ENCODE measurements around the gene ST14.

Gene ST14

DNA sequence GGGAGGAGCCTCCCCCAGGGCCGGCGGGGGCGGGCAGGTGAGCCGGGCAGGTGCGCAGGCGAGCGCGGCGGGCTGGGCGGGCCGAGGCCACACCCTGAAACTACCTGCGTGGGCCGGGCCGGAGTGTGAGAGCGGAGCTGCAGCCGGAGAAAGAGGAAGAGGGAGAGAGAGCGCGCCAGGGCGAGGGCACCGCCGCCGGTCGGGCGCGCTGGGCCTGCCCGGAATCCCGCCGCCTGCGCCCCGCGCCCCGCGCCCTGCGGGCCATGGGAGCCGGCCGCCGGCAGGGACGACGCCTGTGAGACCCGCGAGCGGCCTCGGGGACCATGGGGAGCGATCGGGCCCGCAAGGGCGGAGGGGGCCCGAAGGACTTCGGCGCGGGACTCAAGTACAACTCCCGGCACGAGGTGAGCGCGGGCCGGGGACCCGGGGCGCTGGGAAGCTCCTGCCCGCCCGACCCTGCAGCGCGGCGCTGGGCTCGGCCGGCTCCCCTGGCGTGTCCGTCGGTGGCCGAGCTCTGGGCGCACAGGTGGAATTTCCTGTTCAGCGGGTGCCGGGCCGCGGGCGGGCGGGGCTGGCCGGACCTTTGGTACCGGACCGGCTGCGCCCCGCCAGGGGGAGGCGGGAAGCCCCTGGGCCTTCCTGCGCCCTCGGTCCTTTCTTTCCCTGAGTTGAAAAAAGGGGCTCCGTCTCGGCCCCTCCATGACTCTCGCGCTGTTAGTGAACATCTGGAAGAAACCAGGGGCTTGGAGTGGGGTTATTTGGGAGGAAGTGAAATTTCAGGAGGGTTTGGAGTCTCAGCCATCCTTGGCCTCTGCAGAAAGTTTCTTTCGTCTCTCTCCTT lies at the start of gene ST14:
Gene ST14 (plus strand): TSS at position 126 of the 841 bp plus-strand sequence. CDS start 198 bp downstream, at position 324.
- H3K27me3 ChIP-seq (ENCODE audit: control insufficient read depth in 1 of 2, insufficient read depth in 2 of 2, low read length in 2 of 2): peaks cover 7 to 35% of the 10 kb centered on the region in 2 donors

DNA sequence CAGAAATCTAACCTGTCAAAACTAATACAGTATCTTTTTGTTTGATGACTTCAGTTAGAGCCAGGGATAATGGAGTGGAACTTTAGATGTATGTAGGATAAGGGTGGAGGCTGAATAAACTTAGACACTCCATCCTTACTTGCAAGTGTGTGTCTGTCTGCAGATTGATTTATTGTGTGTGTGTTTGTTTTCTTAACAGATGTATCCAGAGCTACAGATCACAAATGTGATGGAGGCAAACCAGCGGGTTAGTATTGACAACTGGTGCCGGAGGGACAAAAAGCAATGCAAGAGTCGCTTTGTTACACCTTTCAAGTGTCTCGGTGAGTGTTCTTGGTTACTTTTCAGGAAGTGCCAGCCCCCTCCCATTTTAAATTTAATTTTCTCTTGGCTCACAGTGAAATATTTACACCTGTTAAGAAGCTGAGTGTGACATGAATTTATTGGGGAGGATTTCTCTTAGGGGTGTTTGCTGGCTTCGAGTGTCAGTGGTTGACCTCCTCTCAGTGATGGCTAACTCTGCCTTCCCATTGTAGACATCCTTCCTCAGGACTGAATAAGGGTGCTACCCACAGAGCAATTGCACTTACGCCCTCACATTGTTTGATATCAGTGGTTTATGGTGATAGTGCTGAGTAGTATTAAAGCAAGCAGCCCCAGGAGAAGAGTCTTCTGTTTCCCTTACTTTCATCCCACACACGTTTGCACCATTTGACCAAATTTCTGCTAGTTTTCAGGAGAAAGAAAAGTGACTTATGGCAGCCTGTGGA lies 49.1 kb upstream of the ST14 start:
- H3K4me3 ChIP-seq (ENCODE audit: low read depth in 1 of 2, low read length in 2 of 2): no peak overlapping the region
- H3K9me3 ChIP-seq (ENCODE audit: low read length): no peaks in the 10 kb centered on the region
- no peak overlapping the region for H3K27ac ChIP-seq (ENCODE audit: low read depth, low read length)
- H3K27me3 ChIP-seq (ENCODE audit: control insufficient read depth in 1 of 2, insufficient read depth in 2 of 2, low read length in 2 of 2): no peaks in the 10 kb centered on the region
- no peak overlapping the region for H3K9ac ChIP-seq (ENCODE audit: low read length)
- H3K36me3 ChIP-seq (ENCODE audit: insufficient read depth, low read length): peaks cover 21% of the 10 kb centered on the region
- H3K4me1 ChIP-seq (ENCODE audit: insufficient read depth, low read length): peaks cover 4% of the 10 kb centered on the region

More for the DNA sequence above, at the start of gene ST14:
- H3K9ac ChIP-seq (ENCODE audit: low read length): no peak within 1 kb of the TSS
- H3K4me1 ChIP-seq (ENCODE audit: insufficient read depth, low read length): no peaks in the 10 kb centered on the region
- H3K36me3 ChIP-seq (ENCODE audit: insufficient read depth, low read length): no peaks in the 10 kb centered on the region
- no peak within 1 kb of the TSS for H3K27ac ChIP-seq (ENCODE audit: low read depth, low read length)
- no peaks in the 10 kb centered on the region for H3K9me3 ChIP-seq (ENCODE audit: low read length)
- H3K4me3 ChIP-seq (ENCODE audit: low read depth in 1 of 2, low read length in 2 of 2): peak within 1 kb of the TSS; percentile 14 to 21

DNA sequence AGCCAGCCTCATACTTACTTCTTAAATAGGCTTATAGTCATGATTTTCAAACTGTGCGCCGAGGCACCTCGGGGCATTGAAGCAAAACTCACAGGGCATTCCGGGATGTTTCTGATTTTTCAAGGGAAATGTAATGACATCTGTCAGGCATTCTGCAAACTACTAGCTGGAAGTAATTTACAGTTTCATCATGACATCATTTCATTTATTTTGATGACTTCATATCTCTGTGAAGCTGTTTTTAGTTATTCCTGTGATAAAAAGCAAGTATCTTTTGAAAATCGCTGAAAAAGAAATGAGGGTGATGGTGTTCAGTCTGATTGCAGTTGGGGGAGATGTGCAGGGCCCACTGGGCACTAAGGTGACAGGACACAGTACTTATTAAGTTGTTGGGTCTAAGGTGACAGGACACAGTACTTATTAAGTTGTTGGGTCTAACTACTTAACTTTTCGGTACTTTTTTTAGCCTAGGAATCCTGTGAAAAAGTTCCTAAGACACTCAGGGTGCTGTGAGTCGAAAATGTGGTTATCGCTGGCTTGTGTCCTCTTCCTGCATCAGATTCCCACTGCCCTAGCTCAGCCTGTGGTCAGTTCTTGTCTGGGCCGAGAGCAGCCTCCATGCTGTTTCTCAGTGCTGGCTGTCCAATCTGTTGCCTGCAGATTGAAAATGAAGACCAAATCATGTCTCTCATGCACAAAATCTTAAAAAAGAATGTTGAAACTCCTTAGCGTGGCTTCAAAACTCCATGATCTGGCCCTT lies 47.3 kb upstream of the ST14 start:
- no peak overlapping the region for H3K4me3 ChIP-seq (ENCODE audit: low read depth in 1 of 2, low read length in 2 of 2)
- H3K9me3 ChIP-seq (ENCODE audit: low read length): no peaks in the 10 kb centered on the region
- no peak overlapping the region for H3K9ac ChIP-seq (ENCODE audit: low read length)
- H3K36me3 ChIP-seq (ENCODE audit: insufficient read depth, low read length): peaks cover 17% of the 10 kb centered on the region
- no peak overlapping the region for H3K27ac ChIP-seq (ENCODE audit: low read depth, low read length)
- H3K4me1 ChIP-seq (ENCODE audit: insufficient read depth, low read length): peaks cover 6% of the 10 kb centered on the region
- H3K27me3 ChIP-seq (ENCODE audit: control insufficient read depth in 1 of 2, insufficient read depth in 2 of 2, low read length in 2 of 2): no peaks in the 10 kb centered on the region

DNA sequence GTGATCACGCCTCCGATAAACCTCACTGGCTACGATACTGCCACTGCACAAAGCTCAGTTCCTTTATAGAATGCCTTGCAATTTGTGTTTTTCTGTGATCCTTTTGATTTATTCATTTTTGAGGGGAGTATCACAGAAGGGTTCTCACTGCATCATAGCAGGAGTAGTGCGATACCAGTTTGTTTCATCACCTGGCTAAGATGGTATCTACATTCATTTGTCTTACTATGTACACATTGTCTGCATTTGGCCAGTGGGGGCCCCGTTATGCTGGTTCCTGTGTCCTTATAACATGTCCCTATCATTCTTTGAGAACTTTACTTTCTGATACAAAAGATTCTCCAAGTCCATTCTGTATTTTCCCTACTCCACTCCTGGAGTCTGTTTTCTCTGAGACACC lies 45.3 kb upstream of the ST14 start:
- peaks cover 6% of the 10 kb centered on the region for H3K4me1 ChIP-seq (ENCODE audit: insufficient read depth, low read length)
- no peaks in the 10 kb centered on the region for H3K27me3 ChIP-seq (ENCODE audit: control insufficient read depth in 1 of 2, insufficient read depth in 2 of 2, low read length in 2 of 2)
- H3K4me3 ChIP-seq (ENCODE audit: low read depth in 1 of 2, low read length in 2 of 2): no peak overlapping the region
- H3K36me3 ChIP-seq (ENCODE audit: insufficient read depth, low read length): peaks cover 17% of the 10 kb centered on the region
- no peak overlapping the region for H3K27ac ChIP-seq (ENCODE audit: low read depth, low read length)
- H3K9ac ChIP-seq (ENCODE audit: low read length): no peak overlapping the region
- H3K9me3 ChIP-seq (ENCODE audit: low read length): no peaks in the 10 kb centered on the region

DNA sequence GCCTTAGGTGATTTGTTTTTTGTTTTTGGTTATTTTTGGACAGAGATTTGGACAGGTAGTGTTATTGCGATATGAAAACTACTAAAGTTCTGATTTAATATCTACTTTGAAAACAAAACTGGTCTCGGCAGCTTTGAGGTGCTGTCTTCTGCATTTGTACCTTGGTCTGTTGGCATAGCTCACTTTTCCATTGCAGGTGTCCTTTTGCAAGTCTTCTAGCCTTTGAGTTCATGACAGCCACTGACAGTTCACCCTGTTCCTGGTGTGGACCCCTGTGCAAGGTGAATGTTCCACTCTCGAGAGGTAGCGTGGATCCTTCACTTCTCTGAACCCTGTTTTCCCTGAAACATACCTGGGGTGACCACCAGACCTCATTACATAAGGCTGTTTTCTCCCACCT lies 44.9 kb upstream of the ST14 start:
- Histone ChIP-seq H3K4me1 (ENCODE audit: insufficient read depth, low read length) (peaks cover 6% of the 10 kb centered on the region), H3K9me3 (ENCODE audit: low read length) (no peaks in the 10 kb centered on the region), H3K36me3 (ENCODE audit: insufficient read depth, low read length) (peaks cover 17% of the 10 kb centered on the region), H3K27ac (ENCODE audit: low read depth, low read length) (no peak overlapping the region), H3K27me3 (ENCODE audit: control insufficient read depth in 1 of 2, insufficient read depth in 2 of 2, low read length in 2 of 2) (no peaks in the 10 kb centered on the region), H3K9ac (ENCODE audit: low read length) (no peak overlapping the region), H3K4me3 (ENCODE audit: low read depth in 1 of 2, low read length in 2 of 2) (no peak overlapping the region)

DNA sequence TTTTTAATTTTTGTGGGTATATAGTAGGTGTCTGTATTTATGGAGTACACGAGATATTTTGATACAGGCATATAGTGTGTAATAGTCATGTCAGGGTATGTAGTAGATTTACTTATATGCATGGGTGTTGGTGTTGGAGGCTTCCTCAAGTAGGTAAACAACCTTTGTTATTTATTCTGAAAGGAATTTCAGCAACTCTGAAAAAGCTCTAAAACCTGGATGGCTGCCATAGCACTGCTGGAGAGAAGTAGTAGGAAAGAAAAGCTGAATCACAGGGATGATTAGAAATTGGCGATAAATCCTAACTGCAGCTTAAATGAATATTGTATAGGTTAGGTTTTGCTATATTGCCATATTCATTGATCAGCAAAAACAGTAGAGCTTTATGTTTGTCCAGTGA lies 44.4 kb upstream of the ST14 start:
- H3K36me3 ChIP-seq (ENCODE audit: insufficient read depth, low read length): peaks cover 14% of the 10 kb centered on the region
- no peak overlapping the region for H3K27ac ChIP-seq (ENCODE audit: low read depth, low read length)
- no peaks in the 10 kb centered on the region for H3K27me3 ChIP-seq (ENCODE audit: control insufficient read depth in 1 of 2, insufficient read depth in 2 of 2, low read length in 2 of 2)
- H3K9ac ChIP-seq (ENCODE audit: low read length): no peak overlapping the region
- H3K4me1 ChIP-seq (ENCODE audit: insufficient read depth, low read length): peaks cover 6% of the 10 kb centered on the region
- H3K4me3 ChIP-seq (ENCODE audit: low read depth in 1 of 2, low read length in 2 of 2): no peak overlapping the region
- H3K9me3 ChIP-seq (ENCODE audit: low read length): no peaks in the 10 kb centered on the region

DNA sequence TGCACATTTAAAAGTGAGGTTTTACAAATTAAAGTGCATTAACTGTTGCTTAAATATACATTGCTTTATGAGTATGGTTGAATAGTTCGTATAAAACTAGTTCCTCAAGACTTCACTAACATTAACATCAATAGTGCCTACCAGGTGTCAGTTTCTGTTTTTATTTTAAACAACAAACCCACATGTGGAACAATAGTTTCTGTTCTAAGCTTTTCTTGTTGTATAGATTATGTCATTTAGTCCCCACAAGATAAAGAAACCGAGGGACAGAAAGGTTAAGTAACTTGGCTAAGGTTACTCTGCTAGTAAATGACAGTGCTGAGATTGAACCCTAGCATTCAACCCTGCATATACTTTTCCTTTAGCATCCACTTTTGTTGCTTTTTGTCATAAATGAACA lies 41.4 kb upstream of the ST14 start:
- no peaks in the 10 kb centered on the region for H3K9me3 ChIP-seq (ENCODE audit: low read length)
- peaks cover 13% of the 10 kb centered on the region for H3K36me3 ChIP-seq (ENCODE audit: insufficient read depth, low read length)
- no peak overlapping the region for H3K9ac ChIP-seq (ENCODE audit: low read length)
- H3K4me3 ChIP-seq (ENCODE audit: low read depth in 1 of 2, low read length in 2 of 2): no peak overlapping the region
- H3K27ac ChIP-seq (ENCODE audit: low read depth, low read length): no peak overlapping the region
- peaks cover 6% of the 10 kb centered on the region for H3K4me1 ChIP-seq (ENCODE audit: insufficient read depth, low read length)
- H3K27me3 ChIP-seq (ENCODE audit: control insufficient read depth in 1 of 2, insufficient read depth in 2 of 2, low read length in 2 of 2): no peaks in the 10 kb centered on the region

DNA sequence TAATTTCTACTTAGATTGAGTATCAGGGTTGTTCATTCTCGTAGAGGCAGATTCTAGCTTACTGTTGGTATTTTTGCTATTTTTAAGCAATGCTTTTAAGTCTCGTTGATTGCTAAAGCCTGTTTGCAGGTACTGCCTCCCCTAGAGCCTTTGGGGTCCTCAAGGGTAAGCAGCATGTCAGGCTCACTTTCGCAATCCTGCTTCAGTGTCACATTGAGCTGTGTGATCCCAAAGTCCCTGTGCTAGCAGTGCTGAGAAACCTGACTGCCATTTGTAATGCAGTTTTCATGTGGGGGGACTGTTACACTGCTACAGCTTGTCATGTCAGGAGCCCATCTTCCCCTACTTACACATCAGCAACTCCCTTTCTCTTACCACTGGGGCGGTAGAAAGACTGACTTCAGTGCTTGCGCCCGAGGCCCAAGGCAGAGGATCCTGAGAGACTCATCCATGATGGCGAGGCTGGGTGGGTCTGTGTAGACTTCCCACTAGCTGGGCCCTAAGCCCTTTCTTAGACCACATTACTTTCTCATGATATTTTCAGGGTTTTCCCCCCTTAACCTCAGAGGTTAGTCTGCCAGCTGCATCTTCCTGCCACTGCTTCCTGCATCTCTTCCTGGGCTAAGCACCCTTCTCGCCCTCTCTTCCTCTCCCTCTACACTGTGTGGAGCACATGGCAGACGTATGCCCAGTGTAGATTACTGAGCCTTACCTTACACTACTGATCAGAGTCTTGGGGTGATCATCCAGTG lies 40.8 kb upstream of the ST14 start:
- Histone ChIP-seq H3K27ac (ENCODE audit: low read depth, low read length) (no peak overlapping the region), H3K4me3 (ENCODE audit: low read depth in 1 of 2, low read length in 2 of 2) (no peak overlapping the region), H3K36me3 (ENCODE audit: insufficient read depth, low read length) (peaks cover 19% of the 10 kb centered on the region), H3K9ac (ENCODE audit: low read length) (no peak overlapping the region), H3K9me3 (ENCODE audit: low read length) (no peaks in the 10 kb centered on the region), H3K4me1 (ENCODE audit: insufficient read depth, low read length) (peaks cover 6% of the 10 kb centered on the region), H3K27me3 (ENCODE audit: control insufficient read depth in 1 of 2, insufficient read depth in 2 of 2, low read length in 2 of 2) (no peaks in the 10 kb centered on the region)

DNA sequence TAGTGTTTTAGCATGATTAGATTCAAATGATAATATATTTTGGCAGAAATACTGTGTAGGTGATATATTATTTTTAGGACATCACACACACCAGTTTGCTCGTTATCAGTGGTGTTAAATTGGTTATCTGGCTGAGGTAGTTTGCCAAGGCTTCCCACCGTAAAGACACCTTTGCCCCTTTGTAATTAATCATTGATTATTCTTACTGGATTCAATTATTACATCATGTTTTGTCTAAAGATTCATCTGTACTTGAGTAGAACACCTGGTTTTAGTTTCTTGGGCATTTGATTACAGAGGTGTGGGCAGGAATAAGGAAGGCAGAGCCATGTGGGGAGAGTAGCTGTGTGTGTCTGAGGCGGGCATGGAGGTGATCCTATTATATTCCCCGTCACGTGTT lies 39.5 kb upstream of the ST14 start:
- no peaks in the 10 kb centered on the region for H3K9me3 ChIP-seq (ENCODE audit: low read length)
- peaks cover 11% of the 10 kb centered on the region for H3K4me1 ChIP-seq (ENCODE audit: insufficient read depth, low read length)
- H3K36me3 ChIP-seq (ENCODE audit: insufficient read depth, low read length): peaks cover 30% of the 10 kb centered on the region
- H3K27ac ChIP-seq (ENCODE audit: low read depth, low read length): no peak overlapping the region
- no peaks in the 10 kb centered on the region for H3K27me3 ChIP-seq (ENCODE audit: control insufficient read depth in 1 of 2, insufficient read depth in 2 of 2, low read length in 2 of 2)
- H3K9ac ChIP-seq (ENCODE audit: low read length): no peak overlapping the region
- no peak overlapping the region for H3K4me3 ChIP-seq (ENCODE audit: low read depth in 1 of 2, low read length in 2 of 2)

DNA sequence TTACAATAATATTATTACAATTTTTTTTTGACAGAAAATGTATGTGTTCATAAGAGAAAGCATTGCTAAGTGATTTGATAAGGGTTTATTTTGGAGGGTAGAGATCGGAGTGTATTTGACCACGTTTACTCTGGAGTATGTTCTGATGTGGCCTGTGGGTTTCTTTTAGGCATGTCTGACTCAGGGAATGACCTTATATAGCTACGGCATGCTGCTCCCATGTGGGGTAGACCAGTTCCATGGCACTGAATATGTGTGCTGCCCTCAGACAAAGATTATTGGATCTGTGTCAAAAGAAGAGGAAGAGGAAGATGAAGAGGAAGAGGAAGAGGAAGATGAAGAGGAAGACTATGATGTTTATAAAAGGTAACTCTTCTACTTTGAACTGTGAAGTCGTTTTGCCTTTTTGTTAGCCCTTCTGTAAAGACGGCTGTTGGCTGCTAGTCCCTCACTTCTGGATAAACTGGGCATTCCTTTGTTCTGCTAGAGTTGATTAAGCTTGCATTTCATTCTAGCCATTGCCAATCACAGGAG lies 38.1 kb upstream of the ST14 start:
- no peaks in the 10 kb centered on the region for H3K9me3 ChIP-seq (ENCODE audit: low read length)
- H3K4me3 ChIP-seq (ENCODE audit: low read depth in 1 of 2, low read length in 2 of 2): no peak overlapping the region
- H3K9ac ChIP-seq (ENCODE audit: low read length): no peak overlapping the region
- H3K36me3 ChIP-seq (ENCODE audit: insufficient read depth, low read length): peaks cover 37% of the 10 kb centered on the region
- peaks cover 5% of the 10 kb centered on the region for H3K4me1 ChIP-seq (ENCODE audit: insufficient read depth, low read length)
- H3K27me3 ChIP-seq (ENCODE audit: control insufficient read depth in 1 of 2, insufficient read depth in 2 of 2, low read length in 2 of 2): no peaks in the 10 kb centered on the region
- no peak overlapping the region for H3K27ac ChIP-seq (ENCODE audit: low read depth, low read length)

Data from muscle layer of colon (tissue), 2 donors.